HG02884 (cell line): ENCODE results near the gene CEP57.
"Not testable (repeated sequence)": the region's sequence is repeated elsewhere in the genome, so short reads cannot be mapped to it uniquely, and the experiment has no call there.

ENCODE experiments used
- ATAC-seq: cut with Tn5 transposase; IDR thresholded peaks from one replicate; pipeline ENCODE4 v1.9.1; 2021; ENCODE audit warnings: mild to moderate bottlenecking, moderate library complexity; ENCODE audit not compliant: unreplicated experiment

CEP57 gene

DNA sequence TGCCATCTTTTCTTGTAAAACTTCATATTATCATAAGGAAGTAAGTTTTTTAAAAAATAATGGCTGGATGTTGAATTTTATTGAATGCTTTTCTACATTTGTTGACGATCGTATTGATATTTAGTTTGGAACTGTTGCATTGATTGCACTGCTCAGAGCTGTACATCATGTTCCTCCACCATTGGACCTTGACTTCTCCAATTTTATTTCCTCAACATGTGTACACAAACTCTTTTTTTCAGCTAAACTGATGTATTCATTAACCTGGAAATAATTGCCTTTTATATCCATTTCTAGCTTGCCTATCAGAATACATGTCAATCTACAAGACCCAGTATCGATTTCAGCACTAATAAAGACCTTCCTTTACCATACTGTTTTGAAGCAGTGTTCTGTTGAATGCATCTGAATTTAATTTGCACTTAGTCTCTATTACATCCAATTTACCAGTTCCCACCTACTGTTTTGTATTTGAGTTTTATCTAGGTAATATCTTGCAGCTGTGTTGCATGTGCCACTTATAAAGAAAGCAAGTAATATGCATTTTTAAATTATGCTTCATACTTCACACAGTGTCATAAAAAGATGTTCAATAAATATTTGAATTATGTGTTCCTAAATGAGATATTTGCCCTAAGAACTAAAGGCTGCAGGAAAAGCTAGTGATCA is 5.5 kb downstream of the CEP57 start:
- no peak for ATAC-seq

DNA sequence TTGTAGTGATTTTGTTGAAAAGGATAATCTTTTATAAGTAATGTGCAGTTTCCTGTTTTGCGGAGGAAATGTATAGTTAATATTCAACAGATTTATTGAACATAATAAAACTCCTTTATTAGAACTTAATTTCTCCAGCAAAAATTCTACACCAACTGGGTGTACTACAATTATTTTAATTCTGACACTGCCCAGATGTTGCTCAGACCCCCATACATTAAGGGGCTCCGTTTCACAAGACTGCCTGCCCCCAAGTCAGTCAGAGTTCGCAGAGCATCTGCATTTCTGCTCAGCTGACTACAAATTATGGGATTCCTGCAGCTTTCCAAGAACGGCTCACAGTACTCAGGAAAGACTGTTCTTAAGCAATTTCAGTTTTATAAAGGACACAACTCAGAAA is 6.2 kb downstream of the CEP57 start:
- no peak for ATAC-seq

DNA sequence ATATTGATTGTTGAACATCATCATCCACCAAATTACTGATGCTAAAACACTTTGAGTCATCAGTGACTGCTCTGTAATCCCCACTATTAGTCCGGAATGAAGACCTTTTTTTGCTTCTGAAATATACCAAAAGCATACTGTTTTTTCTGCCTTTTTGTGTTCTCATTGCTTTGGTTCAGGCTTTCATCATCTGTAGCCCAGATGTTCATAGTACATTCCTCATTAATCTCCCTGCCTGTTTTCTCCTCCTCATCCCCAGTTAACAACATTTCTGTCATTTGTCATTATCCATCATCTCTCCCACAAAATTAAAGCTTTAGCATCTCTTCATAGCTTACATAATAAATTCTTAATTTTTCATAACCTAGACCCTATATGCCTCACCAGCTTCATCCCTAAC is 9.2 kb downstream of the CEP57 start:
- ATAC-seq, result no peak

DNA sequence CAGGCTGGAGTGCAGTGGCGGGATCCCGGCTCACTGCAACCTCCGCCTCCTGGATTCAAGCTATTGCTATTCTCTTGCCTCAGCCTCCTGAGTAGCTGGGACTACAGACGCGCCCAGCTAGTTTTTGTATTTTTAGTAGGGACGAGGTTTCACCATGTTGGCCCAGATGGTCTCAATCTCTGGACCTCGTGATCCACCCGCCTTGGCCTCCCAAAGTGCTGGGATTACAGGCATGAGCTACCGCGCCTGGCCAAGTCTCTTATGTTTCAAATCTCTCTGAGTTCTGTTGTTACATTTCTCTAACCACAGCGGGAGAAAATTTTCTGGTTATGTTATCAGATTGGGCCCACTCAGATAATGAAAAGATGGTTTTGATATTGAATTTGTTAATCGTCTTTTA is 10.1 kb downstream of the CEP57 start:
- no peak for ATAC-seq

DNA sequence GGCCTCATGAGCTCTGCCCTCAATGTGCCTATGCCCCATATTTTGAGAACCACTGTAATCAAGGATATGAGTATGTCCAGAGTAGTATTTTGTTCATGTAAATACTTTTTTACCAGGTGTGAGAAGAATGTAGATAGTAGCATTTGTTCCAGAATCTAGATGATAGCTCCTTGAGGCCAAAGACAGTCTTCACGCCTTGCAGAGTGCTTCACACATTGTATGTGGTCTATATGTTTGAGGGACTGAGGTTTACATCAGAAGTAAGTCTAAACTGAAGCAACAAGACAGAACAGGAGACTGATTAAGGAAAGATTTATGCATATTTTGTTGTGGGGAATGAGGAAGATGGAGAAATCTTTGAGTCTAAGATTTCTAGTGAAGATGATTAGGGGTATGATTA is 12.5 kb downstream of the CEP57 start:
- no peak for ATAC-seq

DNA sequence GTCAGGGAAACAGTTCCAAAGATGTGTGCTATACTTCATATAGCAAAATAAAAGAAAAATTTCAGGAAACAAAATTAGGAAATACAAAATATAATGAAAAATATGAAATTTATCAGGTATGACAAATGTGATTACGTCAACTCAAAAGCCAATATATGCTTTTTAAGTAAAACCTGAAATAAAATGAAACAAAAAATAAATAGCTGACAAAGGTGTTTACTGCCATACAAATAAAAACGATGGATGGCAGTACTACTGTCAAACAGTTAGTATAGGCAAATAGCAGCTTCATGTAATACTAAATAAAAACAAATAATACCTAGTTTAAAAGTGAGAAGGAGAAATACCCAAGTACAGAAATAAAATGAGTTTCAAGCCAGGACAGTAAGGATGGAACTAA is 13.7 kb downstream of the CEP57 start:
- no peak for ATAC-seq

DNA sequence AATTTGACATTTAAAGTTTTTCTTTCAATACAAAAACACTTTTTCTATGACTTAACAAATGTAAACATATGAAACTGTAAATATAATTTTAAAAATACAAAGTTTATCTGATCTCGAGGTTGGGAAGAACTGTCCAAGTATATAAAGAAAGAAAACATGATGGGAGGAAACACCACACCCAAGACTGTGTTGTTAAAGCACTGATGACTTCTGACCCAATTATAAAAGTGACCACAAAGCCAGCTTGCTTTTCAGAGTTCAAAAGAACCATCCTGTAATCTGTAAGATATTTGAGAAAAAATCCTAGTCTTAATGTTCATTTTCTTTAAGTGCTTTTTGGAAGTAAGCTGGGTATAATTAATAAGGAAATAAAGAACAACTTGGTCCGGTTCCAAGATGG is 15.6 kb downstream of the CEP57 start:
- ATAC-seq, result no peak

DNA sequence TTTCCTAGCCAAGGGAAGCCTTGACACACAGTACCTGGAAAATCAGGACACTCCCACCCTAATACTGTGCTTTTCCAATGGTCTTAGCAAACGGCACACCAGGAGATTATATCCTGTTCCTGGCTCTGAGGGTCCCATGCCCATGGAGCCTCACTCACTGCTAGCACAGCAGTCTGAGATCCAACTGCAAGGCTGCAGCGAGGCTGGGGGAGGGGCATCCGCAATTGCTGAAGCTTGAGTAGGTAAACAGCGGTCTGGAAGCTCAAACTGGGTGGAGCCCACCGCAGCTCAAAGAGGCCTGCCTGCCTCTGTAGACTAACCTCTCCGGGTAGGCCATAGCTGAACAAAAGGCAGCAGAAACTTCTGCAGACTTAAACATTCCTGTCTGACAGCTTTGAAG is 16.2 kb downstream of the CEP57 start:
- ATAC-seq, result not testable (repeated sequence)

DNA sequence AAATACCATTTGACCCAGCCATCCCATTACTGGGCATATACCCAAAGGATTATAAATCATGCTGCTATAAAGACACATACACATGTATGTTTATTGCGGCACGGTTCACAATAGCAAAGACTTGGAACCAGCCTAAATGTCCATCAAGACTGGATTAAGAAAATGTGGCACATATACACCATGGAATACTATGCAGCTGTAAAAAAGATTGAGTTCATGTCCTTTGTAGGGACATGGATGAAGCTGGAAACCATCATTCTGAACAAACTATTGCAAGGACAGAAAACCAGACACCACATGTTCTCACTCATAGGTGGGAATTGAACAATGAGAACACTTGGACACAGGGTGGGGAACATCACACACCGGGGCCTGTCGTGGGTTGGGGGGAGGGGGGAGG is 20.8 kb downstream of the CEP57 start:
- not testable (repeated sequence) for ATAC-seq

DNA sequence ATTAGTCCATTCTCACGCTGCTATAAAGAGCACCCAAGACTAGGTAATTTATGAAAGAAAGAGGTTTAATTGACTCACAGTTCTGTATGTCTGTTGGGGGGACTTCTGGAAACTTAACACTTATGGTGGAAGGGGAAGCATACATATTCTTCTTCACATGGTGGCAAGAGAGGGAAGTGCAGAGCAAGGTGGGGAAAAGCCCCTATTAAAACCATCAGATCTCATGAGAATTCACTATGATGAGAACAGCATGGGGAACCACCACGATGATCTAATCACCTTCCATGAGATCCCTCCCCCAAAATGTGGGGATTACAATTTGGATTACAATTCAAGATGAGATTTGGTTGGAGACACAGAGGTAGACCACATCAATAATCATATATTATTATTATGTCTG is 25.7 kb downstream of the CEP57 start:
- no peak for ATAC-seq

DNA sequence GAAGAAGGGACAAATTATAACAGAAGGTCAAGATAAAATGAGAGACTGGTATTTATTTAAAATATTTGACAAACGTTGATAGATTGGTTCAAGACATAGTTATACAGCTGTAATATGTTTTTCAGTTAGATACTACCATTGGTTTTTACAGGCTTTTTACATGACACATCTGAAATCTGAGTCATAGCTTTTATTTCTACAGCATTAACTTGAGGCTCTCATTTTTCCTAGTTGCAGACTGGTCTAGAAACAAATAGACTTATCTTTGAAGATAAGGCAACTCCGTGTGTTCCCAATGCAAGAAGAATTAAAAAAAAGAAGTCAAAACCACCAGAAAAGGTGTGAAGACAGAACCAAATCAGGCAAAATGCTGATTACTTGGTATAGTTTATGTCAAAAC is 31.3 kb downstream of the CEP57 start:
- ATAC-seq, result no peak

DNA sequence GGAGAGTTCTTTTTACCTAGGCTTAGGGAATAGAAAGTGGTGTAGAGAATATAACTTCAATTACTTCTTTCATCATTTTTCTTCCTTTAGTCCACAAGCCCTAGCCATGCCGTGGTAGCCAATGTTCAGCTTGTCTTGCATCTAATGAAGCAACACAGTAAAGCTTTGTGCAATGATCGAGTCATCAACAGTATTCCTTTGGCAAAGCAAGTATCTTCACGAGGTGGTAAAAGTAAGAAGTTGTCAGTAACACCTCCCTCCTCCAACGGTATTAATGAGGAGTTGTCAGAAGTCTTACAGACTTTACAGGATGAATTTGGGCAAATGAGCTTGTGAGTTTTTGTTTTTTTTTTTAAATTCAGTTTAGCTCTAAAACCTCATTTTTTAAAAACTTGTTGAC is 37.4 kb downstream of the CEP57 start:
- no peak for ATAC-seq

DNA sequence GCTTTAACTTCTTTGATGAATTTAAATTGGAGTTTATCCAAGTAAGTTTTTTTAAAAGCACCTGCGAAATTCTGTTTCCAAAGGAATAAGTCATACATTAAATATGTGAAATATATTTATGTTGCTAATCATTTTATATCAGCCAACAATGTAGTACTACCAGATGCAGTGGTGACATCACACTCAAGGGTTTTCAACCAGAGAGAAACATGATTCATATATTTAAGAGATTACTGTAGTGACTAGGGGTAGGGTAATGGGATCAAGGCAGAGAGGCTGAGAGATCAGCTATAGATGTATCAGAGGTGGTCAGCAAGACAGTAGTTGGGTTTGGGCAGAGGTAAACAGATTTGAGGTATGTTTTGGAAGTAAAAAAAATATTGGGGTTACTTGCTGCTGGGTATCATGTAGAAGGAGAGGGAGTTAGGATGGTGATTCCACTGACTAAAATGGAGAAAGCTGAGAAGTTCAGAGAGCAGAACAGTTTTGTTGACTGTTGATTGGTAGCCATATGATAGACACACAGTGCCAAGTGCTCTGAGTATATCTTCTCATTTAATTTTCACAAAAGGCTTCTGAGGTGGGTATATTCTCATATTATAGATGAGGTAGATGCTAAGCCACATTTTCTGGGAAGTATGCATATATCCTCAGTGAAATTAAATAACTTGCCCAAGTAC is 39.4 kb downstream of the CEP57 start:
- ATAC-seq, result no peak

DNA sequence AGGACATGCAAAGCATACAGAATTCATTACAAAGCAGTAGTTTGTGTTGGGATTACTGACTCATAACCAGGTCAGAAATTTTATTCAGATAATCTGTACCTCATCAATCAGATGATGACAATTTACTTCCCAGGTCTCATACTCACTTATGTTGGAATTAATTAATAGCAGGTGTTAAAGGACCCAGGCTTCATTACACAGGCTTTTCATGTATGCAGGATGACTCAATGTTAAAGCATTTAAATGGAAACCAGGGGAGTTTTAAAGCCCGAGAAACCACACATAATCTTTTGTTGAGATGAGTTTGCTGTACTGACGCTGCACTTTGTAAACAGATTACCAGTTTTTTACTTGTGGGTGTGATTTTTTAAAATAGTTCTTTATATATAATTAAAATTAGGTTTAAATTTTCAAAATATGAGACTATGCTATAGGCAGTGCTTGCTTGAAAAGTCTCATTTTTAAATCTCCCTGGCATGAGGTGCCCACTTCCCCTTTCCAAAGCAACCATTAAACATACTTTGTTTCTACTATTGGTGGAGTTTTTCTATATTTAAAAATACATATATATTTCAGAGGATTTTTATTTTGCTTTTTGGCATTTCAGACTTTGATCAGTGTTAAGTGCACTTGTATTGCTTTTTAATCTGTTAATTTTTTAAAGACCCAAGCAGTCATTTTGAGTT is 41.0 kb downstream of the CEP57 start:
- no peak for ATAC-seq

DNA sequence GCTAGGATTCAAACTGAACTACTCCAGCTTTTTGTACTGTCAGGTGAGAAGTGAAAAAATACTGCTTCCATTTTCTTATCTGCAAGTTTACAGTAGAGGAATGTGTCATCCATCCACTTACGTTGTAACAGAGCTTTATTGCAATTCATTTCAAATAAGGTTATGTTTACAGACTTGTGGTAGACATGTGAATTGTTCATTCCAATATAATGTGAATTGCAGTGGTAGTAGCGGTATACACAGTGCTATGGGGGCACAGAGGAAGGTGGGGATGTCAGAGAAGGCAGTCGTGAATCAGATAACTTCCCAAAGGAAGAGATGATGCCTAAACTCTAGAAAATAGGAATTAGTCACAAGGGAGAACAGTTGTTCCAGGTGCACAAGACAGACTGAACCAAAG is 42.5 kb downstream of the CEP57 start:
- ATAC-seq, result no peak

DNA sequence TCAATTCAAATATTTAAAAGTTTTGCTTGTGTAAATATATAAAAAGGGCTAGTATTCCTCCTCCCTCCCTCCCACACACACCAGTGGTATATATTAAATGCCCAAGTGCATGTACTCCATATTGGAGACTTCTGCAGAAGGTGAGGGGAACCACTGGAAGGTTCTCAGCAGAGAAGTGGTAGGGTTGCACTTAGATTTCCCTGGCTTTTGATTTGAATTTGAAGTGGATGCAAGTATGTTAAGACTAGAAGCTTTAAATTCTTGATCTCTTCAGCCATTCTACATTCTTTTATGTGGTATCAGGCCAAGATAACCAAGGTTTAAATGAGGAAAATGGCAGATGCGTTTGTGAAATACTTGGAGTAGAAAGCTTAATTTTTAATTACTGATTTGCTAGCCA is 43.1 kb downstream of the CEP57 start:
- no peak for ATAC-seq

DNA sequence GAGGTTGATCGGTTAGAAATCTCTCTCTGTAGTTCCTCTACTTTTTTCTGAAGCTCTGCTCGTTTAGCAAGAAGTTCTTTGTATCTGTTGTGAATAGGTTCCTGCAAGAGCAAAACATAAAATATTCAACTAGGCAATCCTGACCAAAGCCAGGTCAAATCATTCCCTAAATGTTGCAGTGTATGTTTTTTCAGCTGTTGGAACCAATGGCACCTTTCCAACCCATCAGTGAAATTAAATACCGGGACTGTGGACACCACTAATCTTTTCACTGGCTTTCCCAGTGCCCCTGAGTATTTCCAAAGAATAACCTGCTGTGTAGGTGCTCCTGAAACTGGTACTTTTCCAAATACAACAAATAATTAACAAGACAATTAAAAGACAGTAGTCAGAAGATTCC is 45.1 kb downstream of the CEP57 start:
- no peak for ATAC-seq

DNA sequence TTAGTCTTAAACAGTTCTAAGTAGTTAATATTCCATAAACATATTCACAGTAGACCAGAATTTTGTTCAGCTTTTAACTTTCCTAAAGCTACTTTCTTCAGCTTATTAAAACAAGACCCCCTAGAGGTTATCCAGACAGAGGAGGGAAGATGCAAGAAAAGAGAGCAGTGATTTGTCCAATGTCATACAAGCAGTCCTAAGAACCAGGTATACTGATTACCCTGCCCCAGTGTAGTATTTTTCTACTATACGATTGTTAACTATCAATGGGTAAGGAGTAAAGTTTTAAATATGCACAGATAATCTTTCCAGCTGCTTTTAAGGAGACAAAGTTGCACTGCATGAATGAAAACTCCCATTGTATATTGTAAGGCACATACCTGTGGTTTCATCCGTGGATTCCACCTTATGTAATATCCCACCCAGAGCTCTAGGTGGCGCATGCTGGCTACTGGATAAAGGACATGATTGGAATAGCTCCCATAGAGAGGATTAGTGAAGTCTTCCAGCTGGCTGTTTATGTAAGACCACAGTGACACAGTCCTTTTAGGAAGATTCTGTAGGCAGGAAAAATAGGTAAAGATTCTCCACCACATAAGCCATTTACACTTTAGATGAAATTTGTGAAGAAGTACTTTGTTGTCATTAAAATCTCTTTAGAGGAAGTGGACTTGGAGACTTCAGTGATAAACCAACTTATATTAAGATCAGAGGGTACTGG is 45.6 kb downstream of the CEP57 start:
- ATAC-seq, result peak; percentile 92

DNA sequence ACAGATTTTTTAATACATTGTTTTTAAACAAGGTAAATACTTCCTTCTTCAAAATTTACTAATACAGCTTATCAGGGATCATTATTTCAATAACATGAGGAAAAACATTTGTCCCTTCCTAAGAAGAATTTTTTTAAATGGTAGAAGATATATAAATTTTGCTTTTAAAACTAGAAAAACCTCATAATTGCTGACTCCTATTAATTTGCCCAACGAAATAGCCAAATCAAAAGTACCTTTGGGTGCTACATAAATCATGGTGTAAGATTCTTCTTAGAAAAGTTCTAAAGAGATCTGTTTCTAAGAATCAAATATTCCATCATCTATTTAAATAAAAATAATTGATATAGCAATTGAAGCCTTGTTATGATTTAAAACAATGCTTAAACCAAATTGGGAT is 54.9 kb downstream of the CEP57 start:
- no peak for ATAC-seq

DNA sequence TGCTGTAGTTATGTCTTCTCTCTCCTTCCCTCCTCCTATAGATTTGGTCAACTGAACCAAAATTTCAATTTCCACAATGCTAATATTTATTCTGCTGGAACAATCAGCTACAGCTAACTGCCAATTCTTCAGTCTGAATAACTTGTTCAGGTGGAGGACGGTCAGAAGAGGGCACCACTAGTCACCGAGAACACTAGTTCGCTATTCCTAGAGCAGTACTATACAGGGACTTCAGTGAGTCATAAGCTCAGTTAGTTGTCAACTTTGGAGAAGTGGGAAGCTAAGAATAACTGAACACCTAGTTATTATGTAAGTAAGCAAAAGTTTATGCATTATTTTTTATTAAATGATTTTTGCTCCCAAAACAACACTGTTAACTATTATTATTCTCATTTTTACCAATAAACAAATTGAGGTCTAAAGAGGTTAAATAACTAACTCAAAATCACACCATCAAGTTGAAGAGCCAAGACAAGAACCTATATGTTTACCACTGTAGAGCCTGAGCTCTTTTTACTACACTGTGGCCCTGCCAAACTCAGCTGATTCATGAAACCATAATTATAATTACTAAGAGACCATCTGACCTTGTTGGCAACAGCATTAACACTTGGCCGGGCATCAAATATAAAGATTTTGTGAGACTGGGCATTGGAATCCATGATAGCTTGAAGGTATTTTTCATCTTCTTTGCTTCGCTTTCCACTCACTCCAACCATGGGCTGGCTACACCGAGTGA is 59.0 kb downstream of the CEP57 start:
- ATAC-seq, result no peak

DNA sequence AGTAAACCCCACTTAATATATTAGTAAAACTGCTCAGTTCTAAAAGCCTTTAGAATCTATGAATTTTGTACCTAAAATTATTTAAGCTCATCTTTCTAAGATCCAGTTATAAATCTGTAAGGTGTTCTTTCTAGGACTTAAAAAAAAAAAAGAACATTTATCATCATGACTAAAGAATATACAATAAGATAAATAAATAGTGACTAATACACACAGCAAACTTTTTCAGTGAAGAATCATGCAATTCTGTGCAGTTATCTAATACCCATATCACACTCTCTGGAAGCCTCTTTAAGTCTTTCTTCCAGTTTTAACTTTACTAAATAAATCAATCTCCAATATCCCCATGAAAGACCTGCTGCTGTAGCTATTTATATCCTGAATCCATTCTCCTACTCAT is 59.8 kb downstream of the CEP57 start:
- ATAC-seq, result no peak
